GM12865 (cell line): ENCODE results near the gene TMEM203.
A peak's percentile ranks its signal among the peaks of the same experiment; 100 is the strongest.

Experiments
- DNase-seq: peaks from one replicate; pipeline ENCODE4 v3.0.0; 2010; ENCODE audit warnings: low read depth
- H3K4me3 ChIP-seq: 2 replicates; pipeline ENCODE4 v1.5.1; 2011; ENCODE audit warnings: mild to moderate bottlenecking, low read depth, low read length, control low read depth
- CTCF ChIP-seq: IDR thresholded peaks from 2 replicates; pipeline ENCODE4 v1.5.1; 2011; ENCODE audit warnings: low read length, control low read depth, low read depth, inconsistent platforms; ENCODE audit not compliant: insufficient read depth; ENCODE audit errors: missing control alignments

The TMEM203 gene

GRCh38 chr9:137172901-137173795 is 32.3 kb downstream of the TMEM203 start:
- H3K4me3 ChIP-seq = no peak overlapping the region
- no peak for TF ChIP-seq CTCF

GRCh38 chr9:137171149-137171900 is 34.1 kb downstream of the TMEM203 start:
- no peak overlapping the region for H3K4me3 ChIP-seq
- no peak for TF ChIP-seq CTCF
- DNase-seq = no peak

More at GRCh38 chr9:137172901-137173795, 32.3 kb downstream of the TMEM203 start:
- no peak for DNase-seq

DNA sequence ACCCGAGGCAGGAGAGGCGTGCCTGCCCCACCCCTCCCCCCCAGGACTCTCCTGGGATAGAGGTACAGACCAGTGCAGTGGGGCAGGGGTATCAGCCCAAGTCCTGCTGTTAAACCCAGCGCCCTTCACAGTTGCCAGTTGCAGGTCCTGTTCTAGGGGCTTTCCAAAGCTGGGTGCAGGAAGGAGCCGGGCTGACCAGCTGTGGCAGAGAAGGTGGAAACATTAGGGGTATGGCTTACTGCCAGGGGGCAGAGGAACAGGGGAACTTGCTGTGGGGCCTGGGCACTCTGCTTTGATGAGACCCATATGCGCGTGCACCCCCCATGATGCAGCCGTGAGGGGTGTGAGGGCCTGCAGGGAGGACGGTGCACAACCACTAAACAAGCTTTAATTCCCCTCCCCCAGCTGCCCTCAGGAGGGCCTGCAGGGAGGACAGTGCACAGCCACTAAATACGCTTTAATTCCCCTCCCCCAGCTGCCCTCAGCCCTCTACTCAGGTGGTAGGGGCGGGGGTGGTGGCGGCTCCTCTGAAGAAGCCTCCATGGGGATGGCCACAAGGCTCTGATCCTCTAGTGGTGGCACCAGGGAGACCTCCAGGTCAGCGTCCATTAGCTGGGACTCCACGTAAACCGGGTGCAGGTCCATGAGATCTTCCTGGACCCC is 34.8 kb downstream of the TMEM203 start:
- TF ChIP-seq CTCF = no peak
- DNase-seq = peak; percentile 38

GRCh38 chr9:137169896-137170358 is 35.5 kb downstream of the TMEM203 start, which contains the start of gene LRRC26:
LRRC26 (minus strand) TSS chr9:137170051; CDS start chr9:137169943, 108 bp downstream.
- DNase-seq = no peak
- H3K4me3 ChIP-seq = peak within 1 kb of the TSS; percentile 48
- no peak for TF ChIP-seq CTCF

More for the DNA sequence above, 34.8 kb downstream of the TMEM203 start:
- no peak overlapping the region for H3K4me3 ChIP-seq

DNA sequence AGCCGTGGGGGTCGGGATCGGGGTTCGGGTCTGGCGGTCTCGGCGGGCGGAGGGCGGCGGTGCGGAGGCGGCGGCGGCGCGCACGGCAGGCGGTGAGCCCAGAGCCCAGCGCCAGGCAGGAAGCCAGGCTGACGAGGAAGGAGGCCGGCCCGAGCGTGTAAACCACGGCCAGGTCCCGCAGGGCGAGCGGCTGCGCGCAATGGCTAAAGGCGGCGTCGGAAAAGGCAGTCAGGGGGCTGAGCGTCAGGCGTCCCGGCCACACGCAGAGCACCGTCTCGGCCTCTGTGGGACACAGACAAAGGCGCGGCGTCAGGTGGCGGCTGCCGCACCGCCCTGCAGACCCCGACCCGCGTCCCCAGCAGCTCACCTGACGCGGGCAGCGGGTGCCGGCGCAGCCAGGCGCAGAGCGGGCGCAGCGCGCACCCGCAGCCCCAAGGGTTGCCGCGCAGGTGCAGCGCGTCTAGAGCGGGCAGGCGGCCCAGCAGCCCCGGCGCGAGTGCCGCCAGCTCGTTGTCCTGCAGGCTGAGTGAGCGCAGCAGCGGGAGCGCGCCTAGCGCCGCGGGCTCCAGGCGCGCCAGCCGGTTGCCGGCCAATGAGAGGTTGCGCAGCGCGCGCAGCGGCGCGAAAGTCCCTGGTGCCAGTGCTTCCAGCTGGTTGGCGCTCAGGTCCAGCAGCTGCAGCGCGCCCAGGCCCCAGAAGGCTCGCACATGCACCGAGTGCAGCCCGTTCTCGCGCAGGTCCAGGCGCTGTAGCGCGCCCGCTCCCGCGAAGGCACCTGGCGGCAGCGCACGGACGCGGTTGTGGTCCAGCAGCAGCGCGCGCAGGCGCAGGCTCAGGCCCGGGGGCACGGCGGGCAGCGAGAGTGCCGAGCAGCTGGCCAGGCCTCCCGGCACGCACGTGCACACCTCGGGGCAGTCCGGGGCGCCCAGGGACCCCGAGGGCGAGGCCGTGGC is 36.3 kb downstream of the TMEM203 start:
- peak; percentile 82 for DNase-seq
- H3K4me3 ChIP-seq = peak overlapping the region; percentile 48
- no peak for TF ChIP-seq CTCF

DNA sequence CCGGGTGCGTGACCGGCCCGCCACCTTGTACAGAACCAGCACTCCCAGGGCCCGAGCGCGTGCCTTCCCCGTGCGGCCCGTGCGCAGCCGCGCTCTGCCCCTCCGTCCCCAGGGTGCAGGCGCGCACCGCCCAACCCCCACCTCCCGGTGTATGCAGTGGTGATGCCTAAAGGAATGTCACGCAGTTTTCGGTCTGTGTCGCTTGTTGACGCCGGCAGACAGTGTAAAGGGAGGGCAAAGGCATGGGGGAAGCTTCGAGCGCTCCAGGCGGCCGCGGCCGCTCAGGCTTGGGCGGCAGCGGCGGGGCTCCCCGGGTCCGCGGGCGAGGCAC is 36.9 kb downstream of the TMEM203 start:
- DNase-seq = peak; percentile 38

More for the DNA sequence above, 36.9 kb downstream of the TMEM203 start:
- TF ChIP-seq CTCF = no peak
- H3K4me3 ChIP-seq = peak overlapping the region; percentile 48
